HL-60 (cell line): ENCODE data around the gene RBFOX2.
"Not testable (repeated sequence)": the region's sequence is repeated elsewhere in the genome, so short reads cannot be mapped to it uniquely, and the experiment has no call there.

Experiments used
- SPI1 ChIP-seq: IDR thresholded peaks from 2 replicates; pipeline ENCODE4 v1.6.1; 2012; ENCODE audit warnings: low read depth, mild to moderate bottlenecking, borderline replicate concordance
- TF ChIP-seq, protein P1 (sequence below): IDR thresholded peaks from 2 replicates; pipeline ENCODE4 v1.6.1; 2012; ENCODE audit warnings: low read depth; ENCODE audit not compliant: insufficient replicate concordance
- TF ChIP-seq, protein P2 (sequence below): IDR thresholded peaks from one replicate; pipeline ENCODE4 v1.5.1; 2011; ENCODE audit warnings: low read length, control low read depth, inconsistent platforms; ENCODE audit not compliant: insufficient read depth

DNA sequence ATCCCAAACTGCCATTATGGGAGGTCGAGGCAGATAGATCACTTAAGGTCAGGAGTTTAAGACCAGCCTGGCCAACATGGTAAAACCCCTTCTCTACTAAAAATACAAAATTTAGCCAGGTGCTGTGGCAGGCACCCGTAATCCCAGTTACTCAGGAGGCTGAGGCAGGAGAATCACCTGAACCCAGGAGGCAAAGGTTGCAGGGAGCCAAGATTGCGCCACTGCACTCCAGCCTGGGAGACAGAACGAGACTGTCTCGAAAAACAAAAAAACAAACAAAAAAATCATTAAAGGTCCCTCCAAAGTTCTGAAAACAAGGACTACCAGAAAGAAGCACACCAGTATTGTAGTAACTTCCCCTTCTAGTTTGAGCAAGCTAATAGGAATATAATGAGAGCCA is 34.9 kb downstream of the RBFOX2 start:
- TF ChIP-seq, protein P1, sequence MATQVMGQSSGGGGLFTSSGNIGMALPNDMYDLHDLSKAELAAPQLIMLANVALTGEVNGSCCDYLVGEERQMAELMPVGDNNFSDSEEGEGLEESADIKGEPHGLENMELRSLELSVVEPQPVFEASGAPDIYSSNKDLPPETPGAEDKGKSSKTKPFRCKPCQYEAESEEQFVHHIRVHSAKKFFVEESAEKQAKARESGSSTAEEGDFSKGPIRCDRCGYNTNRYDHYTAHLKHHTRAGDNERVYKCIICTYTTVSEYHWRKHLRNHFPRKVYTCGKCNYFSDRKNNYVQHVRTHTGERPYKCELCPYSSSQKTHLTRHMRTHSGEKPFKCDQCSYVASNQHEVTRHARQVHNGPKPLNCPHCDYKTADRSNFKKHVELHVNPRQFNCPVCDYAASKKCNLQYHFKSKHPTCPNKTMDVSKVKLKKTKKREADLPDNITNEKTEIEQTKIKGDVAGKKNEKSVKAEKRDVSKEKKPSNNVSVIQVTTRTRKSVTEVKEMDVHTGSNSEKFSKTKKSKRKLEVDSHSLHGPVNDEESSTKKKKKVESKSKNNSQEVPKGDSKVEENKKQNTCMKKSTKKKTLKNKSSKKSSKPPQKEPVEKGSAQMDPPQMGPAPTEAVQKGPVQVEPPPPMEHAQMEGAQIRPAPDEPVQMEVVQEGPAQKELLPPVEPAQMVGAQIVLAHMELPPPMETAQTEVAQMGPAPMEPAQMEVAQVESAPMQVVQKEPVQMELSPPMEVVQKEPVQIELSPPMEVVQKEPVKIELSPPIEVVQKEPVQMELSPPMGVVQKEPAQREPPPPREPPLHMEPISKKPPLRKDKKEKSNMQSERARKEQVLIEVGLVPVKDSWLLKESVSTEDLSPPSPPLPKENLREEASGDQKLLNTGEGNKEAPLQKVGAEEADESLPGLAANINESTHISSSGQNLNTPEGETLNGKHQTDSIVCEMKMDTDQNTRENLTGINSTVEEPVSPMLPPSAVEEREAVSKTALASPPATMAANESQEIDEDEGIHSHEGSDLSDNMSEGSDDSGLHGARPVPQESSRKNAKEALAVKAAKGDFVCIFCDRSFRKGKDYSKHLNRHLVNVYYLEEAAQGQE: not testable (repeated sequence)
- TF ChIP-seq, protein P2, sequence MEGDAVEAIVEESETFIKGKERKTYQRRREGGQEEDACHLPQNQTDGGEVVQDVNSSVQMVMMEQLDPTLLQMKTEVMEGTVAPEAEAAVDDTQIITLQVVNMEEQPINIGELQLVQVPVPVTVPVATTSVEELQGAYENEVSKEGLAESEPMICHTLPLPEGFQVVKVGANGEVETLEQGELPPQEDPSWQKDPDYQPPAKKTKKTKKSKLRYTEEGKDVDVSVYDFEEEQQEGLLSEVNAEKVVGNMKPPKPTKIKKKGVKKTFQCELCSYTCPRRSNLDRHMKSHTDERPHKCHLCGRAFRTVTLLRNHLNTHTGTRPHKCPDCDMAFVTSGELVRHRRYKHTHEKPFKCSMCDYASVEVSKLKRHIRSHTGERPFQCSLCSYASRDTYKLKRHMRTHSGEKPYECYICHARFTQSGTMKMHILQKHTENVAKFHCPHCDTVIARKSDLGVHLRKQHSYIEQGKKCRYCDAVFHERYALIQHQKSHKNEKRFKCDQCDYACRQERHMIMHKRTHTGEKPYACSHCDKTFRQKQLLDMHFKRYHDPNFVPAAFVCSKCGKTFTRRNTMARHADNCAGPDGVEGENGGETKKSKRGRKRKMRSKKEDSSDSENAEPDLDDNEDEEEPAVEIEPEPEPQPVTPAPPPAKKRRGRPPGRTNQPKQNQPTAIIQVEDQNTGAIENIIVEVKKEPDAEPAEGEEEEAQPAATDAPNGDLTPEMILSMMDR: not testable (repeated sequence)
- not testable (repeated sequence) for TF ChIP-seq SPI1
